CD4-positive, alpha-beta T cell treated with Interleukin-17A for 1 hour (primary cell): Measurements from ENCODE around the gene CAMK1G.

Source experiments
- DNase-seq: peaks from one replicate; pipeline ENCODE4 v3.0.0-alpha.2; 2020

Gene CAMK1G

GRCh38 chr1:209583408-209583807 is at the start of gene CAMK1G:
CAMK1G (plus strand) TSS chr1:209583714; CDS start chr1:209594984, 11,270 bp downstream.
- DNase-seq: no peak

GRCh38 chr1:209534496-209535250 is 48.8 kb upstream of the CAMK1G start:
- DNase-seq: no peak

GRCh38 chr1:209536843-209537242 is 46.7 kb upstream of the CAMK1G start:
- no peak for DNase-seq

- no peak for DNase-seq
Observed at GRCh38 chr1:209537336-209538114, 46.0 kb upstream of the CAMK1G start.

- no peak for DNase-seq
Observed at GRCh38 chr1:209539576-209539975, 43.9 kb upstream of the CAMK1G start.

- DNase-seq: no peak
Observed at GRCh38 chr1:209542585-209542984, 40.9 kb upstream of the CAMK1G start.

- DNase-seq: no peak
Observed at GRCh38 chr1:209544098-209544497, 39.4 kb upstream of the CAMK1G start.

GRCh38 chr1:209545423-209545822 is 38.1 kb upstream of the CAMK1G start:
- DNase-seq: no peak

GRCh38 chr1:209546390-209547085 is 37.0 kb upstream of the CAMK1G start:
- DNase-seq: no peak

- no peak for DNase-seq
Observed at GRCh38 chr1:209547626-209548025, 35.9 kb upstream of the CAMK1G start.

- DNase-seq: no peak
Observed at GRCh38 chr1:209549443-209550205, 33.9 kb upstream of the CAMK1G start.

GRCh38 chr1:209550519-209550918 is 33.0 kb upstream of the CAMK1G start:
- DNase-seq: no peak

GRCh38 chr1:209552406-209553264 is 30.9 kb upstream of the CAMK1G start:
- no peak for DNase-seq

- DNase-seq: no peak
Observed at GRCh38 chr1:209554761-209555611, 28.5 kb upstream of the CAMK1G start.

- no peak for DNase-seq
Observed at GRCh38 chr1:209556162-209556690, 27.3 kb upstream of the CAMK1G start.

- DNase-seq: no peak
Observed at GRCh38 chr1:209557221-209557620, 26.3 kb upstream of the CAMK1G start.

GRCh38 chr1:209560529-209560928 is 23.0 kb upstream of the CAMK1G start:
- no peak for DNase-seq

- DNase-seq: no peak
Observed at GRCh38 chr1:209560952-209561351, 22.6 kb upstream of the CAMK1G start.

- no peak for DNase-seq
Observed at GRCh38 chr1:209561532-209561931, 22.0 kb upstream of the CAMK1G start.

- no peak for DNase-seq
Observed at GRCh38 chr1:209564849-209565248, 18.7 kb upstream of the CAMK1G start.
